Measurements from ENCODE around the gene ADAMTS17.

DNA sequence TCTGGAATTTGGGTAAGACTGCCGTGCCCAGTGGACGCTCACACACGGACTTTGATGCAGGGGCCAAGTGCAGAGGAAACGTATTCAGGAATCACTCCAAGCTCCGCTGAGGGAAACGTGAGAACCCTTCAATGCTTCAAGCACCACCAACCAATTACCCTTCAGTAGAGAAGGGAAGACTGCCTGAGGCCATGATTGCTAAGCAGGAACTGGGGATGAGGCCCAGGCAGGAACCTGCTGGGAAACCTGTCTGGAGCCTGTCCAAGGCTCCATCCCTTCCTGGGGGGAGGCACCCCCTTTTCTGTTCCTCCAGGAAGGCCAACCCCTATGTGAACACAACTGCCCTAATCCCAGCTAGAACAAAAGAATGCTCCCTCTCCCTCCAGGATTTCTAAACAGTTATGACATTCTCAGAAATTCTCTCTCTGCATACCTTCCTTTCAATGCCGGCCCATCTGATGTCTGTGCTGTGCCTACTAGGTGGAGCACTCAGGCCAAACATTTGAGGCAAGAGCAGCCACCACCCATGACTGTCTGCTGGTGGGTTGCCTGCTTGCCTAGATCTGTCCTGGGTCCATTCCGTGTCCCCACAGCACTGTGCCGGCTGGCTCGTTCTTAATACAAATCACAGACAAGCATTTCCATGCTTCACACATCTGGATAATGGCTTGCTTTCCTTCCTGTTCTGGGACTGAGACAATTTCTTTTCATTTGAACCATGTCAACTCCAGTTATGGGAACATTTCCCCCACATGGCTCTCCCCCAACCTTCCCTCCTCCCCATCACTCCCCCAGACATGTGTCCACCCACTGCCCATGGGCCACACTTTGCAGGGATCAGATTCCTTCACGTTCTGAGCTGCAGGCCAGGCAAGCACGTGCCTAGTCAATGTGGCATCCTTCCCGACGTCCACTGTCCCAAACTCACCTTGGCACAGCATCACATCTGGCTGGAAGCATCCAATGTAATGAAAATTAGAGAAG is 149.4 kb downstream of the ADAMTS17 start:
- TF ChIP-seq, protein P1, sequence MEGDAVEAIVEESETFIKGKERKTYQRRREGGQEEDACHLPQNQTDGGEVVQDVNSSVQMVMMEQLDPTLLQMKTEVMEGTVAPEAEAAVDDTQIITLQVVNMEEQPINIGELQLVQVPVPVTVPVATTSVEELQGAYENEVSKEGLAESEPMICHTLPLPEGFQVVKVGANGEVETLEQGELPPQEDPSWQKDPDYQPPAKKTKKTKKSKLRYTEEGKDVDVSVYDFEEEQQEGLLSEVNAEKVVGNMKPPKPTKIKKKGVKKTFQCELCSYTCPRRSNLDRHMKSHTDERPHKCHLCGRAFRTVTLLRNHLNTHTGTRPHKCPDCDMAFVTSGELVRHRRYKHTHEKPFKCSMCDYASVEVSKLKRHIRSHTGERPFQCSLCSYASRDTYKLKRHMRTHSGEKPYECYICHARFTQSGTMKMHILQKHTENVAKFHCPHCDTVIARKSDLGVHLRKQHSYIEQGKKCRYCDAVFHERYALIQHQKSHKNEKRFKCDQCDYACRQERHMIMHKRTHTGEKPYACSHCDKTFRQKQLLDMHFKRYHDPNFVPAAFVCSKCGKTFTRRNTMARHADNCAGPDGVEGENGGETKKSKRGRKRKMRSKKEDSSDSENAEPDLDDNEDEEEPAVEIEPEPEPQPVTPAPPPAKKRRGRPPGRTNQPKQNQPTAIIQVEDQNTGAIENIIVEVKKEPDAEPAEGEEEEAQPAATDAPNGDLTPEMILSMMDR (IDR thresholded peaks at IDR 0.05; ENCODE audit: borderline replicate concordance, extremely low read depth, low read length, poor library complexity, severe bottlenecking): no peak
- TF ChIP-seq EZH2 (IDR thresholded peaks at IDR 0.05; ENCODE audit: borderline replicate concordance, low read depth, low read length, severe bottlenecking): no peak
